Panc1 (cell line): ENCODE results near the gene TRIM51G. TPM values are rescaled to one million over a fixed set of nuclear protein-coding genes. Genes with fewer than 3 reads are reported as not detected.
"Not testable (repeated sequence)": the region's sequence is repeated elsewhere in the genome, so short reads cannot be mapped to it uniquely, and the experiment has no call there.

Source experiments
- ATAC-seq: fragments of 200-7000 bp; cut with Tn5 transposase; 2 replicates; pipeline ENCODE4 v1.9.1; 2020; ENCODE audit warnings: mild to moderate bottlenecking, moderate library complexity
- Bru-seq: library from RNA; stranded (reverse); fragments of 400-500 nt; gene quantifications from one replicate; lab custom pipeline; 2021; lab: Mats Ljungman, UMichigan
- BruChase-seq, 2 experiments: library from RNA; stranded (reverse); fragments of 400-500 nt; gene quantifications; one replicate each; lab custom pipeline; 2021; lab: Mats Ljungman, UMichigan
- BruUV-seq: library from RNA; stranded (reverse); fragments of 400-500 nt; replicated peaks from 2 replicates; lab custom pipeline; 2021; lab: Mats Ljungman, UMichigan
- CTCF ChIA-PET: fragments of 300-600 bp; sonication (Branson Sonifier 250); formaldehyde crosslinking; loops from one replicate; lab custom pipeline; 2022; ENCODE audit warnings: antibody characterized with exemption; lab: Charles Lee
- POLR2A ChIA-PET: fragments of 300-600 bp; sonication (Branson Sonifier 250); formaldehyde crosslinking; loops from one replicate; lab custom pipeline; 2022; ENCODE audit warnings: antibody characterized with exemption; lab: Charles Lee
- DNase-seq: peaks from one replicate; pipeline ENCODE4 v3.0.0-alpha.2; 2010; ENCODE audit warnings: low read depth, low spot score
- H3K27ac ChIP-seq: 2 replicates; pipeline ENCODE4 v1.5.1; 2011; ENCODE audit warnings: mild to moderate bottlenecking, low read length, inconsistent platforms
- H3K27me3 ChIP-seq: fragments of 200-500 bp; sonication (Bioruptor generic); 2 replicates; pipeline ENCODE4 v1.6.0; 2014; ENCODE audit warnings: low read length, inconsistent platforms; ENCODE audit not compliant: control insufficient read depth, insufficient read depth
- H3K36me3 ChIP-seq: fragments of 200-500 bp; sonication (Bioruptor generic); 2 replicates; pipeline ENCODE4 v1.5.1; 2014; ENCODE audit warnings: inconsistent platforms, mild to moderate bottlenecking, low read length, moderate library complexity; ENCODE audit not compliant: control insufficient read depth, insufficient read depth
- H3K4me1 ChIP-seq: 2 replicates; pipeline ENCODE4 v1.5.1; 2011; ENCODE audit warnings: inconsistent platforms, mild to moderate bottlenecking, low read length, moderate library complexity; ENCODE audit not compliant: control insufficient read depth, insufficient read depth
- H3K4me3 ChIP-seq, 2 experiments: 2 replicates each; pipeline ENCODE4 v1.5.1; 2011 to 2012; ENCODE audit warnings: low read depth in 2 of 2, low read length in 2 of 2, mild to moderate bottlenecking in 2 of 2, inconsistent platforms in 1 of 2, moderate library complexity in 1 of 2
- H3K9me3 ChIP-seq: fragments of 200-500 bp; sonication (Bioruptor generic); 2 replicates; pipeline ENCODE4 v1.5.1; 2014; ENCODE audit warnings: low read depth, mild to moderate bottlenecking, inconsistent platforms, low read length, moderate library complexity; ENCODE audit not compliant: control insufficient read depth, insufficient read depth
- in situ Hi-C: cut with HindIII; loops from 2 replicates; pipeline ENCODE4 v1.10.0; 2016; ENCODE audit warnings: low sequenced_read_pairs, low pct_unique_long_range_greater_than_20kb
- intact Hi-C: fragments of 100-400 bp; cut with micrococcal nuclease; formaldehyde crosslinking; loops from one replicate; pipeline ENCODE4 v1.10.0; 2022; ENCODE audit not compliant: unreplicated experiment
- long read RNA-seq: library from polyadenylated mRNA; unstranded; transcript quantifications from one replicate; pipeline ENCODE4 v2.0.0, GENCODE V29; 2021; ENCODE audit not compliant: unreplicated experiment
- polyA plus RNA-seq: library from polyadenylated mRNA; unstranded; fragments of >200 nt; gene quantifications from one replicate; pipeline ENCODE4 v1.2.1, GENCODE V29; 2012; ENCODE audit warnings: missing spikeins; ENCODE audit not compliant: insufficient read length
- total RNA-seq: library from RNA; stranded (reverse); gene quantifications from one replicate; pipeline ENCODE4 v1.2.1, GENCODE V29; 2021; ENCODE audit not compliant: unreplicated experiment

TRIM51G gene, protein sequence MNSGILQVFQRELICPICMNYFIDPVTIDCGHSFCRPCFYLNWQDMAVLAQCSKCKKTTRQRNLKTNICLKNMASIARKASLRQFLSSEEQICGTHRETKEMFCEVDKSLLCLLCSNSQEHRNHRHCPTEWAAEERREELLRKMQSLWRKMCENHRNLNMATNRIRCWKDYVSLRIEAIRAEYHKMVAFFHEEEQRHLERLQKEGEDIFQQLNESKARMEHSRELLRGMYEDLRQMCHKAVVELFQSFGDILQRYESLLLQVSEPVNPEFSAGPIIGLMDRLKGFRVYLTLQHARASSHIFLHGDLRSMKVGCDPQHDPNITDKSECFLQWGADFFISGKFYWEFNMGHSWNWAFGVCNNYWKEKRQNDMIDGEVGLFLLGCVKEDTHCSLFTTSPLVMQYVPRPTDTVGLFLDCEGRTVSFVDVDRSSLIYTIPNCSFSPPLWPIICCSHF
- total RNA-seq: not detected
- polyA plus RNA-seq: not detected
- not detected for Bru-seq, nascent RNA
- BruChase-seq, experiment 1, labeled RNA remaining after a 2-hour chase: not detected
- BruChase-seq, experiment 2, labeled RNA remaining after a 6-hour chase: not detected
- long read RNA-seq: 0 reads

DNA sequence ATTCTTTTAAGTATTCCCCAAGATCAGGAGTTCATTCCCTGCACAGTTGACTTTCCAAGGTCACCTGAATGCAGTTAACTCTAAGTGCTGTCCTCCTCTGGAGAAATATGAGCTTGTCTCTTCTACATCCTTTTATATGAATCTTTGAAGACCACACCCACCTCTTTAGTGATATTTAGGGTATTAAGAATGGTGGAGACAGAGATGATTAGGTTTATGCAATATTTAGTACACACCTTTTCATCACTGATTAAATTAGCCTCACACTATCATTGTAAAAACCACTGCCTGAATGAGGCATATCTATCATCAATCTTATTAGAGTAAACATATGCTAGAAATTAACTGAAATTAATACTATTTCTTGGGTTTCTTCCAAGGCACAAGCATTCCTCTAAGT lies at the start of gene TRIM51G:
TSS of gene TRIM51G (minus strand) at position 101 of the 400 bp plus-strand sequence. CDS start 2,190 bp downstream, outside the sequence.
- ATAC-seq, H3K27me3 ChIP-seq, BruUV-seq, H3K36me3 ChIP-seq, DNase-seq, H3K27ac ChIP-seq, CTCF ChIA-PET, H3K4me1 ChIP-seq, POLR2A ChIA-PET, H3K9me3 ChIP-seq, intact Hi-C loops, H3K4me3 ChIP-seq, in situ Hi-C loops: not testable (repeated sequence)

DNA sequence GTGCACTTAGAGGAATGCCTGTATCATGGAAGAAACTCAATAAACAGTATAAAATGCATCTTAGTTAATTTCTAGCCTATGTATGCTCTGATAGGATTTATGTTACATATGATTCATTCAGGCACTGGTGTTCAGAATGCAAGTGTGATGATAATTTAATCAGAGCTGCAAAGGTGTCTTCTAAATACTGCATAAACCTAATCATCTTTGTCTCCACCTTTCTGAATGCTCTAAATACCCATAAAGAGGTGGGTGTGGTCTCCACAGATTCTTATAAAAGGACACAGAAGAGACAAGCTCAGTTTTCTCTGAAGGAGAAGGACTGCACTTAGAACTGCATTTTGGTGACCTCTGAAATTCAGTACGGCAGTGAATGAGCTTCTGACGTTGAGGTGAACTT lies 44.8 kb upstream of the TRIM51G start, which contains the start of gene TRIM49B:
TSS of gene TRIM49B (plus strand) at position 301 of the 400 bp plus-strand sequence. CDS start 2,777 bp downstream, outside the sequence.
- CTCF ChIA-PET, DNase-seq, in situ Hi-C loops, intact Hi-C loops, H3K4me3 ChIP-seq, H3K27me3 ChIP-seq, H3K4me1 ChIP-seq, H3K9me3 ChIP-seq, BruUV-seq, POLR2A ChIA-PET, ATAC-seq, H3K36me3 ChIP-seq, H3K27ac ChIP-seq: not testable (repeated sequence)

DNA sequence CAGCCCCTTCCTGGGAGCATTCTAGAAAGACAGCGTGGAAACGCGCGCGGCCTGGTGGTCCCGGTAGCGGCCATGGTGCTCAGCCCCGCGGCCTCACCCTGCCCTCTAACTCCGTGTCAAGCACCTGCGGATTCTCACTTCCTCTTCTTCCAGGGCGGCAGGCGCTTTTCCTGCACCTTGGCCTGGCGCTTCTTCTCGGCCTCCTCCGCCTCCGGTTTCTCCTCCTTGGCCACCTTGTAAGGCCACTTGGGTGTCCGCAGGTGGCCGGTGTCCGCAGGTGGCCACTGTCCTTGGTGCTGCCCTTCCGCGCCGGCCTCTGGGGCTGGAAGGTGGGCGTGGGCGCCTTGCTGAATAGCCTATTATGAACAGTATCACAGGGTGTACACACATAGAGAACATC lies 15.1 kb downstream of the TRIM51G start:
- H3K27me3 ChIP-seq, BruUV-seq, DNase-seq, H3K27ac ChIP-seq, CTCF ChIA-PET, intact Hi-C loops, H3K4me3 ChIP-seq, ATAC-seq, H3K36me3 ChIP-seq, H3K4me1 ChIP-seq, H3K9me3 ChIP-seq, POLR2A ChIA-PET, in situ Hi-C loops: not testable (repeated sequence)

DNA sequence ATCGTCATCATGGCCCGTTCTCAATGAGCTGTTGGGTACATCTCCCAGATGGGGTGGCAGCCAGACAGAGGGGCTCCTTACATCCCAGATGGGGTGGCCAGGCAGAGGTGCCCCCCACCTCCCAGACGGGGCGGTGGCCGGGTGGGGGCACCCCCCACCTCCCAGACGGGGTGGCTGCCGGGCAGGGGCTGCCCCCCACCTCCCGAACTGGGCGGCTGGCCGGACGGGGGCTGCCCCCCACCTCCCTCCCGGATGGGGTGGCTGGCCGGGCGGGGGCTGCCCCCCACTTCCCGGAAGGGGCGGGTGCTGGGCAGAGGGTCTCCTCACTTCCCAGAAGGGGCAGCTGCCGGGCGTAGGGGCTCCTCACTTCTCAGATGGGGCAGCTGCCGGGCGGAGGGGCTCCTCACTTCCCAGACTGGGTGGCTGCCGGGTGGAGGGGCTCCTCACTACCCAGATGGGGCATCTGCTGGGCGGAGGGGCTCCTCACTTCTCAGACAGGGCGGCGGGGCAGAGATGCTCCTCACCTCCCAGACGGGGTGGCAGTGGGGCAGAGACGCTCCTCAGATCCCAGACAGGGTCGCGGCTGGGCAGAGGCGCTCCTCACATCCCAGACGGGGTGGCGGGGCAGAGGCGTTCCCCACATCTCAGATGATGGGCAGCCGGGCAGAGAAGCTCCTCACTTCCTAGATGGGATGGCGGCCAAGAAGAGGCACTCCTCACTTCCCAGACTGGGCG lies 28.2 kb downstream of the TRIM51G start:
- DNase-seq, in situ Hi-C loops, H3K4me1 ChIP-seq, CTCF ChIA-PET, BruUV-seq, H3K36me3 ChIP-seq, H3K27ac ChIP-seq, H3K9me3 ChIP-seq, H3K27me3 ChIP-seq, ATAC-seq, POLR2A ChIA-PET, intact Hi-C loops, H3K4me3 ChIP-seq: not testable (repeated sequence)

DNA sequence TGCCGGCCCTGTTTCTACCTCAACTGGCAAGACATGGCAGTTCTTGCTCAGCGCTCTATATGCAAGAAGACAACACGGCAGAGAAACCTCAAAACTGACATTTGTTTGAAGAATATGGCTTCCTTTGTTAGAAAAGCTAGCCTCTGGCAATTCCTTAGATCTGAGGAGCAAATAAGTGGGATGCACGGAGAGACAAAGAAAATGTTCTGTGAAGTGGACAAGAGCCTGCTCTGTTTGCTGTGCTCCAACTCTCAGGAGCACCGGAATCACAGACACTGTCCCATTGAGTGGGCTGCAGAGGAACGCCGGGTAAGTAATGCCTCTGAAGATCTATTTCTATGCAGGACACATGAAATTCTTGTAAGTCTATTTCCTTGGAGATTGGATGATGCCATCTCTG lies 37.9 kb downstream of the TRIM51G start:
- H3K4me3 ChIP-seq, ATAC-seq, POLR2A ChIA-PET, H3K27ac ChIP-seq, H3K9me3 ChIP-seq, BruUV-seq, DNase-seq, in situ Hi-C loops, H3K27me3 ChIP-seq, H3K4me1 ChIP-seq, H3K36me3 ChIP-seq, intact Hi-C loops, CTCF ChIA-PET: not testable (repeated sequence)

Other genes with a start within 250 kb of the TRIM51G start
- not detected for gene TRIM49B, start 44.9 kb upstream of the TRIM51G start, total RNA-seq
- gene TRIM64C, start 75.2 kb upstream of the TRIM51G start, total RNA-seq: not detected
- gene FOLH1, start 224.7 kb upstream of the TRIM51G start, total RNA-seq: 0.98 TPM